ENCODE measurements around the gene LRP5.

DNA sequence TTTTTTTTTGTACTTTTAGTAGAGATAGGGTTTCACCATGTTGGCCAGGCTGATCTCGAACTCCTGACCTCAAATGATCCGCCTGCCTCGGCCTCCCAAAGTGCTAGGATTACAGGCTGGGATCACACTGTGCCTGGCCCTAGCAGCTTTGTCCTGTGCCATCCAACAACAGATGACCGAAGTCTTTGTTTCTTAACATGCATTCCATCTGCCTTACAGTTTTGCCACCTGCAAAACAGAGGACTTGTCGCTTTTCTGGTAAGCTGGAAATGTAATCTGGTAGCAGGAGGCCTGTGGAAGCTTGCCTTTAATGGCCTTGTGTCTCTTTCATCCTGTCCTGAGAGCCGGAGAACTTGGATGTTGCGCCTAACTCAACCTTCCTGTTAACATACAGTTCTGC, 89.5 kb downstream of the LRP5 start:
- no peak for TF ChIP-seq POLR2AphosphoS5 (IDR thresholded peaks at IDR 0.05)
- no peak for TF ChIP-seq CTCF (IDR thresholded peaks at IDR 0.05)

Measured in suprapubic skin (tissue), 3 donors.